Epithelial cell of proximal tubule (primary cell): ENCODE measurements around the gene C4orf33. TPM values are rescaled to one million over a fixed set of nuclear protein-coding genes. Genes with fewer than 3 reads are reported as not detected.

ENCODE experiments used
- DNase-seq: peaks from one replicate; pipeline ENCODE4 v3.0.0-alpha.2; 2011; ENCODE audit warnings: low read depth
- H3K4me3 ChIP-seq: 2 replicates; pipeline ENCODE4 v1.5.1; 2011; ENCODE audit warnings: low read depth, mild to moderate bottlenecking, low read length
- CTCF ChIP-seq: conservative IDR thresholded peaks from 2 replicates; pipeline ENCODE4 v1.5.1; 2012; ENCODE audit warnings: low read depth, mild to moderate bottlenecking, low read length
- total RNA-seq: library from RNA; depleted of rRNA; stranded (reverse); fragments of >200 nt; gene quantifications from 2 replicates; pipeline ENCODE4 v1.2.3, GENCODE V29; 2015

Gene C4orf33
- total RNA-seq, 1 donor from 2014 or later, result 8.9 TPM

- H3K4me3 ChIP-seq, result no peak overlapping the region
- no peak for DNase-seq
- TF ChIP-seq CTCF, result no peak
These were observed 15.8 kb upstream of the C4orf33 start for GRCh38 chr4:129080129-129080528.

- DNase-seq, result no peak
- TF ChIP-seq CTCF, result no peak
- H3K4me3 ChIP-seq, result no peak overlapping the region
These were observed 13.7 kb upstream of the C4orf33 start for GRCh38 chr4:129082302-129082701.

GRCh38 chr4:129085472-129085871, 10.5 kb upstream of the C4orf33 start:
- no peak for TF ChIP-seq CTCF
- H3K4me3 ChIP-seq, result no peak overlapping the region
- DNase-seq, result no peak

GRCh38 chr4:129087516-129087915, 8.4 kb upstream of the C4orf33 start:
- no peak for TF ChIP-seq CTCF
- no peak for DNase-seq
- H3K4me3 ChIP-seq, result no peak overlapping the region

GRCh38 chr4:129092631-129093190, 3.2 kb upstream of the C4orf33 start:
- peak overlapping the region; percentile 84 for H3K4me3 ChIP-seq
- no peak for TF ChIP-seq CTCF
- DNase-seq, result no peak

GRCh38 chr4:129093191-129093920, 2.6 kb upstream of the C4orf33 start, which contains the start of gene SCLT1:
Gene SCLT1 (minus strand): TSS chr4:129093539. CDS start chr4:129093103, 436 bp downstream.
- DNase-seq, result peak; percentile 65
- peak within 1 kb of the TSS; percentile 84 for H3K4me3 ChIP-seq
- no peak for TF ChIP-seq CTCF

- no peak for TF ChIP-seq CTCF
- no peak for DNase-seq
- no peak overlapping the region for H3K4me3 ChIP-seq
These were observed 1.6 kb upstream of the C4orf33 start for GRCh38 chr4:129094347-129094746.
